Measurements from ENCODE around the gene BLVRA. TPM values are rescaled to one million over a fixed set of nuclear protein-coding genes. Genes with fewer than 3 reads are reported as not detected.
"Not testable (repeated sequence)": the region's sequence is repeated elsewhere in the genome, so short reads cannot be mapped to it uniquely, and the experiment has no call there.

BLVRA gene
- total RNA-seq, 1 donor = 20.6 TPM

DNA sequence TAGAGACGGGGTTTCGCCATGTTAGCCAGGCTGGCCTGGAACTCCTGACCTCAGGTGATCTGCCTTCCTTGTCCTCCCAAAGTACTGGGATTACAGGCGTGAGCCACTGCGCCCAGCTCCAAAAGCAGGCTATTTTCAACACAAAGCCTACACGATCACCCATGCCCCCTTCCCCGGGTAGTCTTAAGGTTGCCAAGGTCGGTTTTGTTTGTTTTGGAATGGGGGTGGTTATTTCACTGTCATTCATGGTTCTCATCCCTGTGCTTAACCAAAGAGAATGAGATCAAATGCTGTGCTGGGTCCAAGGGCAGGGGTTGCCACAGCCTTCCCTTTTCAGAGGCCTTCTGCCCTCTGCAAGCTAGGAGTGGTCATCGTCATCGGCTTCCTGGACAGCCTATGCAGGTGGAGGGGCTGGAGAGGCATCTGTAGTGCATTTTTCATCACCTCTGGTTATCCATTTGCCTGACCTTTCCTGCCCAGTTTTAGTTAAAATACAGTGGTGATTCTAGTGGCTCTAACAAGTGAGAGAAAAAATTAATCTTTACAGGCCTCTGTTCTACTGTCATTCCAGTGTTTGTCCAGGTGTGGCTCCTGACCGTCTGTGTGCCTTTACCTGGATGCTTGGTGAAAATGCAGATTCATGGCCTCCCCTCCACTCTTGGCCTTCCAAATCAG, 11.4 kb downstream of the BLVRA start:
- Histone ChIP-seq H4K20me1 (ENCODE audit: insufficient read depth, low read length) (peaks cover 8% of the 10 kb centered on the region), H3K79me2 (ENCODE audit: insufficient read depth, low read length) (no peaks in the 10 kb centered on the region), H3K27me3 (ENCODE audit: insufficient read depth, low read length) (no peaks in the 10 kb centered on the region), H3K36me3 (ENCODE audit: insufficient read depth, low read length) (no peaks in the 10 kb centered on the region), H2AFZ (ENCODE audit: low read length) (no peak overlapping the region), H3K4me2 (ENCODE audit: insufficient read depth, low read length) (no peak overlapping the region), H3K9me3 (ENCODE audit: low read depth, low read length) (no peaks in the 10 kb centered on the region), H3K27ac (ENCODE audit: low read depth, low read length) (no peak overlapping the region), H3K4me1 (ENCODE audit: insufficient read depth, low read length) (peaks cover 2% of the 10 kb centered on the region), H3K4me3 (ENCODE audit: insufficient read depth, low read length) (no peak overlapping the region)
- TF ChIP-seq, protein P1, sequence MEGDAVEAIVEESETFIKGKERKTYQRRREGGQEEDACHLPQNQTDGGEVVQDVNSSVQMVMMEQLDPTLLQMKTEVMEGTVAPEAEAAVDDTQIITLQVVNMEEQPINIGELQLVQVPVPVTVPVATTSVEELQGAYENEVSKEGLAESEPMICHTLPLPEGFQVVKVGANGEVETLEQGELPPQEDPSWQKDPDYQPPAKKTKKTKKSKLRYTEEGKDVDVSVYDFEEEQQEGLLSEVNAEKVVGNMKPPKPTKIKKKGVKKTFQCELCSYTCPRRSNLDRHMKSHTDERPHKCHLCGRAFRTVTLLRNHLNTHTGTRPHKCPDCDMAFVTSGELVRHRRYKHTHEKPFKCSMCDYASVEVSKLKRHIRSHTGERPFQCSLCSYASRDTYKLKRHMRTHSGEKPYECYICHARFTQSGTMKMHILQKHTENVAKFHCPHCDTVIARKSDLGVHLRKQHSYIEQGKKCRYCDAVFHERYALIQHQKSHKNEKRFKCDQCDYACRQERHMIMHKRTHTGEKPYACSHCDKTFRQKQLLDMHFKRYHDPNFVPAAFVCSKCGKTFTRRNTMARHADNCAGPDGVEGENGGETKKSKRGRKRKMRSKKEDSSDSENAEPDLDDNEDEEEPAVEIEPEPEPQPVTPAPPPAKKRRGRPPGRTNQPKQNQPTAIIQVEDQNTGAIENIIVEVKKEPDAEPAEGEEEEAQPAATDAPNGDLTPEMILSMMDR (IDR thresholded peaks at IDR 0.05; ENCODE audit: extremely low read depth, low read depth, low read length) = no peak
- no peak for DNase-seq (ENCODE audit: insufficient read length, low spot score, missing footprints)

DNA sequence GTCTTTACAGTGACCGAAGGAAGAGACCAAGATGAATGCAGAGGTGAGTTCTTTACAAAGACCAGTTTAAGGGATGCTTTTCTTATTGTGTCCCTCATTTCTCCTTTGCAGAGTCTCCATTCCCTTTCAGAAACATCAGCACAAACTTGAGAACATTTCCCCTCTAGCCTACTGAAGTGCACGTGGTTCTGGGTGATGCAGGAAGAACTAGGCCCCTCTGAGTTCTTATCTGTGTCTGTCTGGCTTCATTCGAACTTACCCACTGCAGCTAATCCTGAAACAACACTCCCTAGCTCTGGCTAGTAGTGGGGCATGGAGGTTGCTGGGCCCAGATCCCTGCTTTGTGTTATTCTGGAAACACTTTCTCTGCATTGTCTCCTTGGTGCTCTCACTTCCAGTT, 12.6 kb downstream of the BLVRA start:
- DNase-seq (ENCODE audit: insufficient read length, low spot score, missing footprints) = no peak
- Histone ChIP-seq H3K4me2 (ENCODE audit: insufficient read depth, low read length) (no peak overlapping the region), H3K27ac (ENCODE audit: low read depth, low read length) (no peak overlapping the region), H3K4me3 (ENCODE audit: insufficient read depth, low read length) (no peak overlapping the region), H2AFZ (ENCODE audit: low read length) (no peak overlapping the region), H3K36me3 (ENCODE audit: insufficient read depth, low read length) (no peaks in the 10 kb centered on the region), H3K27me3 (ENCODE audit: insufficient read depth, low read length) (no peaks in the 10 kb centered on the region), H3K79me2 (ENCODE audit: insufficient read depth, low read length) (no peaks in the 10 kb centered on the region), H3K4me1 (ENCODE audit: insufficient read depth, low read length) (no peaks in the 10 kb centered on the region), H4K20me1 (ENCODE audit: insufficient read depth, low read length) (peaks cover 8% of the 10 kb centered on the region), H3K9me3 (ENCODE audit: low read depth, low read length) (no peaks in the 10 kb centered on the region)
- TF ChIP-seq, protein P1 (IDR thresholded peaks at IDR 0.05; ENCODE audit: extremely low read depth, low read depth, low read length) = no peak

DNA sequence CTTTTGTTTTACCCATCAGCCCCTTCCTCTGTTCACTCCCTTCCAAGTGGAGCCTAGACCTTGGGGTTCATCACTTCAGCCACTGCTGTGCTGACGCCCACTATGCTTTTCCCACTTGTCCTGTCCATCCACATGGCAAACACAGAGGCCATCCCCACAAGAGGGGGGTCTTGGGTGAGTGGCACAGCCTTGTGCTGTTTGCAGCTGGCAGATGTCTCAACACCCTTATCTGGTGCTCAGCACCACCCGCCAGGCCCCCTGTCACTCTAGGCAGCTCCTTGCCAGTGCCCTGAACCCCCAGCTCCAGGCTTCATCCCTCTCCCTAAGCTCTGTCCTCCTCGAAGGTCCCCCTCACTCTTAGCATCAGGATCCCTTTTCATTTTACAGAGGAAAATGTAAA, 13.1 kb downstream of the BLVRA start:
- no peaks in the 10 kb centered on the region for H3K9me3 ChIP-seq (ENCODE audit: low read depth, low read length)
- no peaks in the 10 kb centered on the region for H3K36me3 ChIP-seq (ENCODE audit: insufficient read depth, low read length)
- no peak overlapping the region for H3K27ac ChIP-seq (ENCODE audit: low read depth, low read length)
- DNase-seq (ENCODE audit: insufficient read length, low spot score, missing footprints) = no peak
- H3K4me2 ChIP-seq (ENCODE audit: insufficient read depth, low read length) = no peak overlapping the region
- no peaks in the 10 kb centered on the region for H3K27me3 ChIP-seq (ENCODE audit: insufficient read depth, low read length)
- H3K79me2 ChIP-seq (ENCODE audit: insufficient read depth, low read length) = no peaks in the 10 kb centered on the region
- no peaks in the 10 kb centered on the region for H3K4me1 ChIP-seq (ENCODE audit: insufficient read depth, low read length)
- no peak overlapping the region for H3K4me3 ChIP-seq (ENCODE audit: insufficient read depth, low read length)
- H4K20me1 ChIP-seq (ENCODE audit: insufficient read depth, low read length) = peaks cover 8% of the 10 kb centered on the region
- no peak overlapping the region for H2AFZ ChIP-seq (ENCODE audit: low read length)
- TF ChIP-seq, protein P1 (IDR thresholded peaks at IDR 0.05; ENCODE audit: extremely low read depth, low read depth, low read length) = no peak

DNA sequence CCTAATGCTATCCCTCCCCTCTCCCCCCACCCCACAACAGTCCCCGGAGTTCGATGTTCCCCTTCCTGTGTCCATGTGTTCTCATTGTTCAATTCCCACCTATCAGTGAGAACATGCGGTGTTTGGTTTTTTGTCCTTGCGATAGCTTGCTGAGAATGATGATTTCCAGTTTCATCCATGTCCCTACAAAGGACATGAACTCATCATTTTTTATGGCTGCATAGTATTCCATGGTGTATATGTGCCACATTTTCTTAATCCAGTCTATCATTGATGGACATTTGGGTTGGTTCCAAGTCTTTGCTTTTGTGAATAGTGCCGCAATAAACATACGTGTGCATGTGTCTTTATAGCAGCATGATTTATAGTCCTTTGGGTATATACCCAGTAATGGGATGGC, 14.8 kb downstream of the BLVRA start:
- not testable (repeated sequence) for H3K4me1 ChIP-seq (ENCODE audit: insufficient read depth, low read length); H3K4me3 ChIP-seq (ENCODE audit: insufficient read depth, low read length); H2AFZ ChIP-seq (ENCODE audit: low read length); H3K4me2 ChIP-seq (ENCODE audit: insufficient read depth, low read length); H3K9me3 ChIP-seq (ENCODE audit: low read depth, low read length); H3K36me3 ChIP-seq (ENCODE audit: insufficient read depth, low read length); H3K27me3 ChIP-seq (ENCODE audit: insufficient read depth, low read length); H4K20me1 ChIP-seq (ENCODE audit: insufficient read depth, low read length); DNase-seq (ENCODE audit: insufficient read length, low spot score, missing footprints); H3K79me2 ChIP-seq (ENCODE audit: insufficient read depth, low read length); H3K27ac ChIP-seq (ENCODE audit: low read depth, low read length)

DNA sequence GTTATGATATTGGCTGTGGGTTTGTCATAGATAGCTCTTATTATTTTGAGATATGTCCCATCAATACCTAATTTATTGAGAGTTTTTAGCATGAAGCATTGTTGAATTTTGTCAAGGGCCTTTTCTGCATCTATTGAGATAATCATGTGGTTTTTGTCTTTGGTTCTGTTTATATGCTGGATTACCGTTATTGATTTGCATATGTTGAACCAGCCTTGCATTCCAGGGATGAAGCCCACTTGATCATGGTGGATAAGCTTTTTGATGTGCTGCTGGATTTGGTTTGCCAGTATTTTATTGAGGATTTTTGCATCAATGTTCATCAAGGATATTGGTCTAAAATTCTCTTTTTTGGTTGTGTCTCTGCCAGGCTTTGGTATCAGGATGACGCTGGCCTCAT, 16.8 kb downstream of the BLVRA start:
- H3K27ac ChIP-seq (ENCODE audit: low read depth, low read length); H3K4me1 ChIP-seq (ENCODE audit: insufficient read depth, low read length); H2AFZ ChIP-seq (ENCODE audit: low read length); DNase-seq (ENCODE audit: insufficient read length, low spot score, missing footprints); H4K20me1 ChIP-seq (ENCODE audit: insufficient read depth, low read length); H3K4me3 ChIP-seq (ENCODE audit: insufficient read depth, low read length); H3K79me2 ChIP-seq (ENCODE audit: insufficient read depth, low read length); H3K9me3 ChIP-seq (ENCODE audit: low read depth, low read length); H3K36me3 ChIP-seq (ENCODE audit: insufficient read depth, low read length); H3K4me2 ChIP-seq (ENCODE audit: insufficient read depth, low read length); H3K27me3 ChIP-seq (ENCODE audit: insufficient read depth, low read length): not testable (repeated sequence)

DNA sequence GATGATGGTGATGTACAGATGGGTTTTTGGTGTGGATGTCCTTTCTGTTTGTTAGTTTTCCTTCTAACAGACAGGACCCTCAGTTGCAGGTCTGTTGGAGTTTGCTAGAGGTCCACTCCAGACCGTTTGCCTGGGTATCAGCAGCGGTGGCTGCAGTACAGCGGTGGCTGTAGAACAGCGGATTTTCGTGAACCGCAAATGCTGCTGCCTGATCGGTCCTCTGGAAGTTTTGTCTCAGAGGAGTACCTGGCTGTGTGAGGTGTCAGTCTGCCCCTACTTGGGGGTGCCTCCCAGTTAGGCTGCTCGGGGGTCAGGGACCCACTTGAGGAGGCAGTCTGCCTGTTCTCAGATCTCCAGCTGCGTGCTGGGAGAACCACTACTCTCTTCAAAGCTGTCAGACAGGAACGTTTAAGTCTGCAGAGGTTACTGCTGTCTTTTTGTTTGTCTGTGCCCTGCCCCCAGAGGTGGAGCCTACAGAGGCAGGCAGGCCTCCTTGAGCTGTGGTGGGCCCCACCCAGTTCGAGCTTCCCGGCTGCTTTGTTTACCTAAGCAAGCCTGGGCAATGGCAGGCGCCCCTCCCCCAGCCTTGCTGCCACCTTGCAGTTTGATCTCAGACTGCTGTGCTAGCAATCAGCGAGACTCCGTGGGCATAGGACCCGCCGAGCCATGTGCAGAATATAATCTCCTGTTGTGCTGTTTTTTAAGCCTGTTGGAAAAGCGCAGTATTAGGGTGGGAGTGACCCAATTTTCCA, 20.0 kb downstream of the BLVRA start:
- H2AFZ ChIP-seq (ENCODE audit: low read length); H4K20me1 ChIP-seq (ENCODE audit: insufficient read depth, low read length); H3K27me3 ChIP-seq (ENCODE audit: insufficient read depth, low read length); H3K79me2 ChIP-seq (ENCODE audit: insufficient read depth, low read length); H3K27ac ChIP-seq (ENCODE audit: low read depth, low read length); H3K4me1 ChIP-seq (ENCODE audit: insufficient read depth, low read length); H3K36me3 ChIP-seq (ENCODE audit: insufficient read depth, low read length); H3K4me2 ChIP-seq (ENCODE audit: insufficient read depth, low read length); H3K4me3 ChIP-seq (ENCODE audit: insufficient read depth, low read length); DNase-seq (ENCODE audit: insufficient read length, low spot score, missing footprints); H3K9me3 ChIP-seq (ENCODE audit: low read depth, low read length): not testable (repeated sequence)

Data from osteoblast (primary cell).